K562 (cell line): ENCODE measurements around the gene SYNGR4. TPM values are rescaled to one million over a fixed set of nuclear protein-coding genes. Genes with fewer than 3 reads are reported as not detected.
A peak's percentile ranks its signal among the peaks of the same experiment; 100 is the strongest.

Experiments used
- ATAC-seq: fragments of 200-7000 bp; cut with Tn5 transposase; 3 replicates; pipeline ENCODE4 v1.9.1; 2020; ENCODE audit warnings: moderate library complexity
- BruUV-seq: library from RNA; stranded (reverse); fragments of 400-500 nt; replicated peaks from 2 replicates; lab custom pipeline; 2021; lab: Mats Ljungman, UMichigan
- CTCF ChIA-PET: fragments of 300-600 bp; formaldehyde crosslinking; extraction: SDS; loops from one replicate; lab custom pipeline; 2021; ENCODE audit warnings: low intra/inter-chr PET ratio; lab: Yijun Ruan, JAX
- POLR2A ChIA-PET: fragments of 300-600, 350-650 bp; sonication (Branson Sonifier 250); formaldehyde crosslinking; extraction: SDS; loops from one replicate; lab custom pipeline; 2021; ENCODE audit warnings: antibody characterized with exemption, inconsistent platforms; lab: Yijun Ruan, JAX
- DNase-seq, 4 experiments: peaks; one replicate each; pipeline versions ENCODE4 v3.0.0 to v3.0.0-alpha.2; 2011 to 2018; ENCODE audit warnings: low spot score in 3 of 4, mixed read lengths in 3 of 4; ENCODE audit errors: extremely low read depth in 1 of 4
- FAIRE-seq: peaks from 2 replicates; lab custom pipeline; 2011; peaks lifted over from hg19 to GRCh38; lab: Jason Lieb, UNC
- H2AFZ ChIP-seq: 2 replicates; pipeline ENCODE4 v1.6.0; 2011; ENCODE audit warnings: low read depth, low read length, control low read depth, inconsistent platforms
- H3K27ac ChIP-seq: fragments of 200-600 bp; 3 replicates; pipeline ENCODE4 v1.8.0; 2011; ENCODE audit warnings: low read depth, mild to moderate bottlenecking, control low read depth, inconsistent platforms, low read length, moderate library complexity, mixed read lengths; ENCODE audit errors: extremely low read depth
- H3K27me3 ChIP-seq, 2 experiments: fragments of 300-600 bp in 1 of 2; 2 replicates in 1 of 2; 3 replicates in 1 of 2; pipeline versions ENCODE4 v1.6.0 to v1.8.0; 2011; ENCODE audit warnings: inconsistent platforms in 2 of 2, low read length in 2 of 2, mild to moderate bottlenecking in 1 of 2, mixed read lengths in 1 of 2, moderate library complexity in 1 of 2; ENCODE audit not compliant: control insufficient read depth in 2 of 2, insufficient read depth in 2 of 2
- H3K36me3 ChIP-seq: fragments of 300-600 bp; 3 replicates; pipeline ENCODE4 v1.8.0; 2011; ENCODE audit warnings: mild to moderate bottlenecking, low read length, inconsistent platforms; ENCODE audit not compliant: control insufficient read depth, insufficient read depth
- H3K4me1 ChIP-seq, 2 experiments: fragments of 200-600 bp in 1 of 2; replicated peaks in 1 of 2; 2 replicates in 1 of 2; 3 replicates in 1 of 2; pipeline versions ENCODE4 v1.5.1 to v1.8.0; 2011; ENCODE audit warnings: inconsistent platforms in 2 of 2, low read length in 2 of 2, mild to moderate bottlenecking in 1 of 2, mixed read lengths in 1 of 2, moderate library complexity in 1 of 2; ENCODE audit not compliant: control insufficient read depth in 2 of 2, insufficient read depth in 2 of 2
- H3K4me2 ChIP-seq: 2 replicates; pipeline ENCODE4 v1.6.1; 2011; ENCODE audit warnings: low read length, control low read depth, inconsistent platforms, mixed read lengths; ENCODE audit not compliant: insufficient read depth
- H3K4me3 ChIP-seq: fragments of 200-600 bp; sonication (generic), shearing (Covaris generic); 2 replicates; pipeline ENCODE4 v1.5.1; 2016; ENCODE audit warnings: control low read depth, inconsistent platforms
- H3K79me2 ChIP-seq: fragments of 200-600 bp; 3 replicates; pipeline ENCODE4 v1.8.0; 2011; ENCODE audit warnings: low read length, inconsistent platforms; ENCODE audit not compliant: control insufficient read depth, insufficient read depth
- H3K9ac ChIP-seq, 2 experiments: 2 replicates each; pipeline versions ENCODE4 v1.6.0 to v1.6.1; 2011; ENCODE audit warnings: low read depth in 2 of 2, low read length in 2 of 2, control low read depth in 1 of 2, inconsistent platforms in 1 of 2, mild to moderate bottlenecking in 1 of 2, mixed read lengths in 1 of 2; ENCODE audit not compliant: insufficient read depth in 1 of 2
- H3K9me1 ChIP-seq: one replicate; pipeline ENCODE4 v1.6.0; 2011; ENCODE audit warnings: inconsistent platforms, mild to moderate bottlenecking, low read length, moderate library complexity; ENCODE audit not compliant: control insufficient read depth, insufficient read depth
- H3K9me3 ChIP-seq: replicated peaks from 2 replicates; pipeline ENCODE4 v1.5.1; 2011; ENCODE audit warnings: low read depth, low read length, inconsistent platforms; ENCODE audit not compliant: control insufficient read depth, insufficient read depth
- H4K20me1 ChIP-seq: replicated peaks from 2 replicates; pipeline ENCODE4 v1.6.1; 2011; ENCODE audit warnings: low read length, inconsistent platforms, mixed read lengths; ENCODE audit not compliant: control insufficient read depth, insufficient read depth
- CREBBP ChIP-seq: IDR thresholded peaks from one replicate; pipeline ENCODE4 v1.6.1; 2012; ENCODE audit warnings: low read depth, mild to moderate bottlenecking, control low read depth, inconsistent platforms, low read length
- GTF2E2 ChIP-seq: fragments of 200-800 bp; sonication (Bioruptor generic); IDR thresholded peaks from 2 replicates; pipeline ENCODE4 v1.6.1; 2016; ENCODE audit warnings: missing genetic modification characterization, missing compliant biosample characterization
- NR2C1 ChIP-seq, 2 experiments: fragments of 450-650 bp; IDR thresholded peaks; 2 replicates each; pipeline ENCODE4 v1.6.1; 2017; ENCODE audit warnings: mild to moderate bottlenecking in 2 of 2, antibody characterized with exemption in 1 of 2, inconsistent platforms in 1 of 2, missing compliant biosample characterization in 1 of 2, missing genetic modification characterization in 1 of 2
- SP2 ChIP-seq: IDR thresholded peaks from 2 replicates; pipeline ENCODE4 v1.6.1; 2011; ENCODE audit warnings: mild to moderate bottlenecking, low read depth, low read length, moderate library complexity; ENCODE audit not compliant: poor library complexity, severe bottlenecking; ENCODE audit errors: extremely low read depth
- ZNF143 ChIP-seq: sonication (generic); formaldehyde crosslinking; IDR thresholded peaks from 2 replicates; pipeline ENCODE4 v1.9.0; 2022; ENCODE audit warnings: mild to moderate bottlenecking, missing genetic modification reagents
- ZNF384 ChIP-seq: IDR thresholded peaks from 2 replicates; pipeline ENCODE4 v1.6.1; 2012; ENCODE audit warnings: low read depth, low read length, improper control_type of control experiment
- WGBS: fragments of 100-300 bp; shearing (Covaris generic); methylation state at CpG from one replicate; pipeline ENCODE4 v1.1.6; 2016; ENCODE audit warnings: low coverage, mixed read lengths; ENCODE audit not compliant: insufficient coverage; ENCODE audit errors: missing lambda C conversion rate; 5-methylcytosine and 5-hydroxymethylcytosine counted together
- in situ Hi-C: fragments of 300-500 bp; cut with MboI; formaldehyde crosslinking; loops from 4 replicates; pipeline ENCODE4 v1.15.0; 2018; ENCODE audit warnings: inconsistent platforms, mixed read lengths
- intact Hi-C: fragments of 100-400 bp; cut with micrococcal nuclease; formaldehyde crosslinking; loops from 2 replicates; pipeline ENCODE4 v1.14.2; 2022
- polyA plus RNA-seq, 8 experiments: library from polyadenylated mRNA; depleted of rRNA in 4 of 8; stranded (reverse) in 5 of 8; unstranded in 3 of 8; fragments of >200 nt; fragmentation: Nextera tagmentation in 2 of 8; fragmentation: Illumina TruSeq in 1 of 8; extraction: Ambion mirVana in 2 of 8; extraction: Trizol in 1 of 8; gene quantifications; 2 replicates each; pipeline versions ENCODE4 v1.2.1 to v1.2.3, GENCODE V29; 2011 to 2014; ENCODE audit warnings: inconsistent platforms in 1 of 8, missing spikeins in 1 of 8
- total RNA-seq, 7 experiments: library from RNA; depleted of rRNA in 6 of 7; stranded (reverse); fragments of >200 nt in 6 of 7; fragmentation: Illumina TruSeq in 2 of 7; extraction: Trizol in 2 of 7; gene quantifications; 2 replicates each; pipeline versions ENCODE4 v1.2.1 to v1.2.3, GENCODE V29; 2011 to 2021; ENCODE audit warnings: low replicate concordance in 1 of 7
- TF ChIP-seq, protein P1 (sequence below), 3 experiments: fragments of 200-800 bp in 1 of 3; sonication (Bioruptor generic) in 1 of 3; sonication (generic) in 1 of 3; formaldehyde crosslinking in 1 of 3; IDR thresholded peaks; 2 replicates each; pipeline versions ENCODE4 v1.6.1 to v1.8.0; 2016 to 2022; ENCODE audit warnings: mild to moderate bottlenecking in 2 of 3, missing compliant biosample characterization in 2 of 3, missing genetic modification characterization in 2 of 3, missing genetic modification reagents in 1 of 3
- TF ChIP-seq, protein P2 (sequence below), 2 experiments: fragments of 200-800 bp in 1 of 2; sonication (Bioruptor generic) in 1 of 2; sonication (generic) in 1 of 2; formaldehyde crosslinking in 1 of 2; IDR thresholded peaks in 1 of 2; conservative IDR thresholded peaks in 1 of 2; 2 replicates each; pipeline versions ENCODE4 v1.5.0 to v1.6.1; 2016 to 2020; ENCODE audit warnings: missing compliant biosample characterization in 1 of 2, missing genetic modification characterization in 1 of 2, missing genetic modification reagents in 1 of 2
- TF ChIP-seq, protein P3 (sequence below): conservative IDR thresholded peaks from 2 replicates; pipeline ENCODE4 v1.6.1; 2011; ENCODE audit warnings: low read depth, mild to moderate bottlenecking, low read length; ENCODE audit not compliant: control insufficient read depth
- TF ChIP-seq, protein P4 (sequence below): fragments of 450-650 bp; IDR thresholded peaks from 2 replicates; pipeline ENCODE4 v1.6.1; 2014; ENCODE audit warnings: low read depth, mild to moderate bottlenecking, moderate library complexity, borderline replicate concordance

SYNGR4 gene
- total and polyA plus RNA-seq, 9 of the 15 experiments (the other 6 are each of a cell fraction or from before 2014, with no cell fraction given), result 0.07 to 0.14 TPM; not detected in 7

DNA sequence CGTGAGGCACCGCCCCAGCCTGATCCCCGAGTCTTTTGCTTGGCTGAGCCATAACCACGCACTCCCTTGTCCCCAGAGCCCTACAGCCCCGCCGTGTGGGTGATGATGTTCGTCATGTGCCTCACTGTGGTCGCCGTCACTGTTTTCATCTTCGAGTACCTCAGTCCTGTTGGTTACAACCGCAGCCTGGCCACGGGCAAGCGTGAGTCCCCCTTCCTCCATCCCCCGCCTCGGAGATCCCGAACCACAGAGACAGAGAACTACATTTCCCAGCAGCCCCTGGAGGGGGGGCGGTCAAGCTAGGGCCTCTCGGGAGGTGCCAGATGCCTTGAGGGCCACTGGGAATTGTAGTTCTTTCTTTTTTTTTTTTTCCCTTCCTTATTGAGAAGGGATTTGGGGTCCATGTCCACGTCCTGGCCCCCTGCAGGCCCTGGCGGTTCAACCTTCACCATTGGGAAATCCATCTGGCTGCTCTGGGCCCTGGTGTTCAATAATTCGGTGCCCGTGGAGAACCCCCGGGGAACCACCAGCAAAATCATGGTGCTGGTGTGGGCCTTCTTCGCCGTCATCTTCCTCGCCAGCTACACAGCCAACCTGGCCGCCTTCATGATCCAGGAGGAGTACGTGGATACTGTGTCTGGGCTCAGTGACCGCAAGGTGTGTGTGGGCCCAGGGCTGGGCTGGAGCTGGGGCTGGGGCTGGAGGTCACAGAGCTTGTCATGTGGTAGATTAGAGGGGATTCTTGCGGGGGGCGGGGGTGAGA lies 55.2 kb downstream of the SYNGR4 start:
- POLR2A ChIA-PET, result interaction anchor here (0.6 kb wide), 3 partner anchors 61 to 1187 kb away, joined by 3 to 5 read pairs (median 4); no protein-coding TSS in a partner anchor
- Histone ChIP-seq H3K9me1 (no peaks in the 10 kb centered on the region), H3K9me3 (no peaks in the 10 kb centered on the region), H3K79me2 (0 out of 3 replicates have a peak, but pooled peaks cover 2% of the 10 kb centered on the region), H3K27me3 (no peaks in the 10 kb centered on the region), H2AFZ (peak overlapping the region; percentile 29; the same call in 1 of the 2 replicates), H3K9ac (peak overlapping the region; percentile 39 to 54; a peak in 2 of 4 replicates), H3K4me2 (no peak overlapping the region), H3K27ac (peak overlapping the region; percentile 56; the same call in 1 of the 3 replicates), H3K4me3 (no peak overlapping the region), H3K36me3 (peaks cover 72% of the 10 kb centered on the region; the same call in 2 of the 3 replicates), H4K20me1 (no peaks in the 10 kb centered on the region), H3K4me1 (peaks cover 17 to 50% of the 10 kb centered on the region in 2 experiments)
- peak; percentile 69 for ATAC-seq
- BruUV-seq, result no TSS peak
- peak; percentile 56 to 70 (median 66) for DNase-seq
- in situ Hi-C loops, result no loop called here
- no peak for FAIRE-seq
- CTCF ChIA-PET, result no interaction called here
- intact Hi-C loops, result loop anchor here (2.0 kb wide), 1 partner anchor 21 kb away; no protein-coding TSS in a partner anchor
- 87% methylated on average over 27 of the region's 31 CpGs for WGBS
- TF ChIP-seq, protein P1, sequence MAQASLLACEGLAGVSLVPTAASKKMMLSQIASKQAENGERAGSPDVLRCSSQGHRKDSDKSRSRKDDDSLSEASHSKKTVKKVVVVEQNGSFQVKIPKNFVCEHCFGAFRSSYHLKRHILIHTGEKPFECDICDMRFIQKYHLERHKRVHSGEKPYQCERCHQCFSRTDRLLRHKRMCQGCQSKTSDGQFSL (CRISPR knock-in tag; IDR thresholded peaks at IDR 0.05), result peak; percentile 98
- TF ChIP-seq, protein P1 (tag; IDR thresholded peaks at IDR 0.05), result peak in 1 of 2 experiments; percentile 92; a peak in 2 of 4 replicates
- TF ChIP-seq SP2, result peak; percentile 7
- TF ChIP-seq CREBBP, result no peak
- peak; percentile 72; the same call in 1 of the 2 replicates for TF ChIP-seq ZNF384
- no peak for TF ChIP-seq GTF2E2 (tag)
- TF ChIP-seq, protein P2, sequence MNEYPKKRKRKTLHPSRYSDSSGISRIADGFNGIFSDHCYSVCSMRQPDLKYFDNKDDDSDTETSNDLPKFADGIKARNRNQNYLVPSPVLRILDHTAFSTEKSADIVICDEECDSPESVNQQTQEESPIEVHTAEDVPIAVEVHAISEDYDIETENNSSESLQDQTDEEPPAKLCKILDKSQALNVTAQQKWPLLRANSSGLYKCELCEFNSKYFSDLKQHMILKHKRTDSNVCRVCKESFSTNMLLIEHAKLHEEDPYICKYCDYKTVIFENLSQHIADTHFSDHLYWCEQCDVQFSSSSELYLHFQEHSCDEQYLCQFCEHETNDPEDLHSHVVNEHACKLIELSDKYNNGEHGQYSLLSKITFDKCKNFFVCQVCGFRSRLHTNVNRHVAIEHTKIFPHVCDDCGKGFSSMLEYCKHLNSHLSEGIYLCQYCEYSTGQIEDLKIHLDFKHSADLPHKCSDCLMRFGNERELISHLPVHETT (CRISPR knock-in tag; conservative IDR thresholded peaks at IDR 0.05 in 1 of 2, IDR thresholded peaks at IDR 0.05 in 1 of 2), result 0 out of 4 replicates have a peak, but pooled peaks of 1 of the 2 experiments have one; percentile 13
- peak; percentile 93 for TF ChIP-seq ZNF143
- TF ChIP-seq, protein P3, sequence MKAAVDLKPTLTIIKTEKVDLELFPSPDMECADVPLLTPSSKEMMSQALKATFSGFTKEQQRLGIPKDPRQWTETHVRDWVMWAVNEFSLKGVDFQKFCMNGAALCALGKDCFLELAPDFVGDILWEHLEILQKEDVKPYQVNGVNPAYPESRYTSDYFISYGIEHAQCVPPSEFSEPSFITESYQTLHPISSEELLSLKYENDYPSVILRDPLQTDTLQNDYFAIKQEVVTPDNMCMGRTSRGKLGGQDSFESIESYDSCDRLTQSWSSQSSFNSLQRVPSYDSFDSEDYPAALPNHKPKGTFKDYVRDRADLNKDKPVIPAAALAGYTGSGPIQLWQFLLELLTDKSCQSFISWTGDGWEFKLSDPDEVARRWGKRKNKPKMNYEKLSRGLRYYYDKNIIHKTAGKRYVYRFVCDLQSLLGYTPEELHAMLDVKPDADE, result peak; percentile 95
- TF ChIP-seq, protein P4, sequence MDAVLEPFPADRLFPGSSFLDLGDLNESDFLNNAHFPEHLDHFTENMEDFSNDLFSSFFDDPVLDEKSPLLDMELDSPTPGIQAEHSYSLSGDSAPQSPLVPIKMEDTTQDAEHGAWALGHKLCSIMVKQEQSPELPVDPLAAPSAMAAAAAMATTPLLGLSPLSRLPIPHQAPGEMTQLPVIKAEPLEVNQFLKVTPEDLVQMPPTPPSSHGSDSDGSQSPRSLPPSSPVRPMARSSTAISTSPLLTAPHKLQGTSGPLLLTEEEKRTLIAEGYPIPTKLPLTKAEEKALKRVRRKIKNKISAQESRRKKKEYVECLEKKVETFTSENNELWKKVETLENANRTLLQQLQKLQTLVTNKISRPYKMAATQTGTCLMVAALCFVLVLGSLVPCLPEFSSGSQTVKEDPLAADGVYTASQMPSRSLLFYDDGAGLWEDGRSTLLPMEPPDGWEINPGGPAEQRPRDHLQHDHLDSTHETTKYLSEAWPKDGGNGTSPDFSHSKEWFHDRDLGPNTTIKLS, result peak; percentile 31; the same call in 1 of the 2 replicates
- TF ChIP-seq NR2C1 (IDR thresholded peaks at IDR 0.05), result no peak
- TF ChIP-seq NR2C1 (tag; IDR thresholded peaks at IDR 0.05), result 0 out of 2 replicates have a peak, but pooled peaks have one; percentile 44
